ENCODE measurements around the gene PRPS1.
"Not testable (repeated sequence)": the region's sequence is repeated elsewhere in the genome, so short reads cannot be mapped to it uniquely, and the experiment has no call there.

Gene PRPS1

GRCh38 chrX:107627838-107628661 is at the start of gene PRPS1:
Gene PRPS1 (plus strand): TSS chrX:107628510. CDS start chrX:107628629, 119 bp downstream.
- in situ Hi-C loops (cut with MboI; ENCODE audit: low pct_unique_long_range_greater_than_20kb, low sequenced_read_pairs): no loop called here
- peak; percentile 99 for DNase-seq

DNA sequence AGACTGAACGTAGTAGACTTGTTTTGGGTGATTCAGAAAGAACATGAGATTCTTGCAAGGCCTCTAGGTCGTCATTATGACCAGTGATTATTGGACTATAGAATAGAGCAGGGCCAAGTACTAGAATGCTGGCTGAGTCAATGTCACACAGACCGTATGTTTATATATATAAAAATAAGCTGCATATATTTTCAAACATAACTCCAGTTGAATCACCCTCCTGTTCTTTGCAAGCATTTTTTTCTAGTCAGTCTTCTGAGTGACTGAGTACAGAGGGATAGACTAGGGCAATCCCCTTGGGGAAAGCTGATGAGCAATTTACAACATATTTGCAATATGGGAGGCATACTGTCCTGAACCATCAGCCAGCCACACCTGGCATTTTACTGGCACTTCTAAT is 48.4 kb upstream of the PRPS1 start:
- DNase-seq: no peak
- in situ Hi-C loops (cut with MboI; ENCODE audit: low pct_unique_long_range_greater_than_20kb, low sequenced_read_pairs): no loop called here

DNA sequence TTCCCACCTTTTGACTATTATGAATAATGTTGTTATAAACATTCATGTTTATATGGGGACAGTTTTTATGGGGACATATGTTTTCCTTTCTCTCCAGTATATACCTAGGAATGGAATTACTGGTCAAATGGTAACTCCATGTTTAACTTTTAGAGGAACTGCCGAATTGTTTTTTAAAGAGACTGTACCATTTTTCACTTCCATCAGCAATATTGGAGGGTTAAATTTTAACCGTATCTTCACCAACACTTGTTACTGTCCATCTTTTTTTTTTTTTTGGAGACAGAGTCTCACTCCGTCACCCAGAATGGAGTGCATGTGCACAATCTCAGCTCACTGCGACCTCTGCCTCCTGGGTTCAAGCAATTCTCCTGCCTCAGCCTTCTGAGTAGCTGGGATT is 46.4 kb upstream of the PRPS1 start:
- in situ Hi-C loops (cut with MboI; ENCODE audit: low pct_unique_long_range_greater_than_20kb, low sequenced_read_pairs): no loop called here
- no peak for DNase-seq

DNA sequence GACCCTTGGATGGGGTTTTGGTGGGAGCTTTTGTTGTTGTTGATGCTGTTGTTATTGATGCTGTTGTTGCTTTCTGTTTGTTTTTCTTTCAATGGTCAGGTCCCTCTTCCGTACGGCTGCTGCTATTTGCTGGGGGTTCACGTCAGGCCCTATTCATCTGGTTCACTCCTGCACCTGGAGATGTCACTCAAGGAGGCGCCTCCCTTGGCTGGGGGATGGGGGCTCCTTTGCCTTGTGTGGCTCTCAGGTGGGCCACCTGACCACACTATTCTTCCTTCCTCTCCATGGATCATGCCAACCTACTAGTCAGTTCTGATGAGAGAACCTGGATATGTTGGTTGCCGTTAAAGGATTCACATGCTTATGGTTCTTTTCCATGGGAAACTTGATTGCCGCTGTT is 39.1 kb upstream of the PRPS1 start:
- in situ Hi-C loops (cut with MboI; ENCODE audit: low pct_unique_long_range_greater_than_20kb, low sequenced_read_pairs): no loop called here

GRCh38 chrX:107596651-107597050 is 31.7 kb upstream of the PRPS1 start:
- in situ Hi-C loops (cut with MboI; ENCODE audit: low pct_unique_long_range_greater_than_20kb, low sequenced_read_pairs): no loop called here
- DNase-seq: no peak

More for the DNA sequence above, 39.1 kb upstream of the PRPS1 start:
- no peak for DNase-seq

GRCh38 chrX:107597264-107597663 is 31.0 kb upstream of the PRPS1 start:
- in situ Hi-C loops (cut with MboI; ENCODE audit: low pct_unique_long_range_greater_than_20kb, low sequenced_read_pairs): no loop called here
- DNase-seq: no peak

DNA sequence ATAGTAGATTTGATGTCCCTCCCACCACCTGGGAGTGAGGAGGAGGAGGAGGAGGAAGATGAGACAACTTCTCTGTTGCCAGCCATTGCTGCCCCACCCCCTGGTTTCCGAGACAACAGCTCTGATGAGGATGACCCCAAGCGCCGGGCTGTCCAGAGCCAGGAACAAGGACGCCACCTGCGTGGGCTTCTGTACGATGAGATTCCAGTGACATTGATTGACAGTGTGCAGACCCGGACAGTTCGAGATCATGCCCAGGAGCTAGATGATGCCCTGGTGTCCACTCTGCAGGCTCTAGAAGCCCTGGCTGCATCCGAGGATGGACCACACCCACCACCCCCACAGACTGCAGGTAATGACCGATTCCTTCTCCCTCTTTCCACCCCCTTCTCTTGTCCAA is 30.5 kb upstream of the PRPS1 start:
- in situ Hi-C loops (cut with MboI; ENCODE audit: low pct_unique_long_range_greater_than_20kb, low sequenced_read_pairs): no loop called here
- DNase-seq: no peak

- DNase-seq: no peak
- in situ Hi-C loops (cut with MboI; ENCODE audit: low pct_unique_long_range_greater_than_20kb, low sequenced_read_pairs): no loop called here
Observed at GRCh38 chrX:107599450-107599861, 28.9 kb upstream of the PRPS1 start.

DNA sequence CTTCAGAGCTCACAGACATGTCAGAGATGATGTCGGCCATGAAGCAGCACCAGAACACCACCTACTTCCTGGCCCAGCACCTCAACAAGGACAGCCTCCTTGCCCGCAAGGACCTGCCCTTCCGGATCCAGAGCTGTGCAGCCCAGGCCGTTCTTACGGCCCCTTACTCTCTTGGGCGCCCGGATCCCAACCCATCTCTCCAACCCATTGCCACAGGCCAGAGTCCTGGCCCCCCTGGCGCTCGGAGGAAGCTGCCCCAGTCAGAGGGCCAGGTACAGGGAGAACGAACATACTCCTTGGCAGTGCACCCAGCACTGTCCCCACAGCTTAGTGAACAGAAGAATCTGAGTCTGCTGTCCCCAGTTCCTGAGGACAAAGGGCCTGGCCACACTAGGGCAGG is 27.9 kb upstream of the PRPS1 start:
- in situ Hi-C loops (cut with MboI; ENCODE audit: low pct_unique_long_range_greater_than_20kb, low sequenced_read_pairs): no loop called here
- no peak for DNase-seq

DNA sequence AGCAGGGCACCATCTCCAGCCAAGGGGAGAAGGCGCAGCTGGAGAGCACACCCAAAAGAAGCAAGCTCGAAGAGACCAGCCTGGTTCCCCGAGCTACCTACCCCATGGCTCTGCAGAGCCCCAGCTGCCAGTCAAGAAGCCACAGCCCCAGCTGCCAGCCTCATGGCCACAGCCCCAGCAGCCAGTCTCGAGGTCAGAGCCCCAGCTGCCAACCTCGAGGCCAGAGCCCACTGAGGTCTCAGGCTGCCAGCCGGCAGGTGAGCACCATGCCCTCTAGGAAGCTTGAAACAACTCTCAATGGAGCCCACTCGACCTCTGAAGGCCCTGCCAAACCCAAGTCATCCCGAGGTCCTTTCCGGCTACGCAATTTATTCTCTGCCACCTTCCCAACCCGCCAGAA is 27.0 kb upstream of the PRPS1 start:
- in situ Hi-C loops (cut with MboI; ENCODE audit: low pct_unique_long_range_greater_than_20kb, low sequenced_read_pairs): no loop called here
- DNase-seq: no peak

DNA sequence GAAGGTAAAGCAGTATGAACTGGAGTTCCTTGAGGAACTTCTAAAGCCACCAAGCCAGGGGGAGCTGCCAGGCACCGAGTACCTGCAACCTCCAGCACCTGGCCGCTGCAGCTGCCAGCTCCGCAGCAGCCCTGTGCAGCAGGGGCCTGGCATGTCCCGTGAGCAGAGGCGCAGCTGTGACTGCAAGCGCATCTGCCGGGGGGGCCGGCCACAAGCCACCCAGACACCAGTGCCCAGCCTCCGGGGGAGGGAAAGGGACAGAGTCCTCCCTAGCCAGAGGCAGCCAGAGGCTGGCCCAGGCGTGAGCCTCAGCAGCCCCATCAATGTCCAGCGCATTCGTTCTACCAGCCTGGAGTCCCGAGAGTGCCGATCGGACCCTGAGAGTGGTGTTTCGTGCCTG is 26.6 kb upstream of the PRPS1 start:
- in situ Hi-C loops (cut with MboI; ENCODE audit: low pct_unique_long_range_greater_than_20kb, low sequenced_read_pairs): no loop called here
- DNase-seq: no peak

DNA sequence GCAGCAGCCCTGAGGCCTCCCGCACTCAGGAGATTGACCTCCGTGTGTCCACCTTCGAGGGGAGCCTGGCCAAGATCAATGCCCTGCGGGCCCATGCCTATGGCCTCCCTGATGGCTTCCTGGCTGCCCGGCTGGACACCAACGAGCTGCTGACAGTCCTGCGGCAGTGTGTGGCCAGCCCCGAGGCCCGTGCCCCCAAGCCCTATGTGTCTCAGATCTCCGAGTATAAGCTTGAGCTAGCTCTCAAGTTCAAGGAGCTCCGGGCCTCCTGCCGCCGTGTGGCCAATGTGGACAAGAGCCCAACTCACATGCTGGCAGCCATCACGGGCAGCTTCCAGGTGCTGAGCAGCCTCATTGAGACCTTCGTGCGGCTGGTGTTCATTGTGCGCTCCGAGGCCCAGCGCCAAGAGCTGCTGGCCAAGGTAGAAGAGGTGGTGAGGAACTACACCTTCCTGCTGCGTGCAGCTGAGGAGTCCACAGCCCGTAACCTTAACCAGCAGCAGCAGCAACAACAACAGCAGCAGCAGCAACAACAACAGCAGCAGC is 25.5 kb upstream of the PRPS1 start:
- in situ Hi-C loops (cut with MboI; ENCODE audit: low pct_unique_long_range_greater_than_20kb, low sequenced_read_pairs): no loop called here
- DNase-seq: no peak

- DNase-seq: no peak
- in situ Hi-C loops (cut with MboI; ENCODE audit: low pct_unique_long_range_greater_than_20kb, low sequenced_read_pairs): no loop called here
Observed at GRCh38 chrX:107603429-107604159, 24.7 kb upstream of the PRPS1 start.

- in situ Hi-C loops (cut with MboI; ENCODE audit: low pct_unique_long_range_greater_than_20kb, low sequenced_read_pairs); DNase-seq: not testable (repeated sequence)
Observed at GRCh38 chrX:107609061-107609460, 19.2 kb upstream of the PRPS1 start.

GRCh38 chrX:107610667-107611066 is 17.6 kb upstream of the PRPS1 start:
- DNase-seq: peak; percentile 32
- in situ Hi-C loops (cut with MboI; ENCODE audit: low pct_unique_long_range_greater_than_20kb, low sequenced_read_pairs): no loop called here

- in situ Hi-C loops (cut with MboI; ENCODE audit: low pct_unique_long_range_greater_than_20kb, low sequenced_read_pairs): no loop called here
Observed at GRCh38 chrX:107619885-107620322, 8.4 kb upstream of the PRPS1 start.

DNA sequence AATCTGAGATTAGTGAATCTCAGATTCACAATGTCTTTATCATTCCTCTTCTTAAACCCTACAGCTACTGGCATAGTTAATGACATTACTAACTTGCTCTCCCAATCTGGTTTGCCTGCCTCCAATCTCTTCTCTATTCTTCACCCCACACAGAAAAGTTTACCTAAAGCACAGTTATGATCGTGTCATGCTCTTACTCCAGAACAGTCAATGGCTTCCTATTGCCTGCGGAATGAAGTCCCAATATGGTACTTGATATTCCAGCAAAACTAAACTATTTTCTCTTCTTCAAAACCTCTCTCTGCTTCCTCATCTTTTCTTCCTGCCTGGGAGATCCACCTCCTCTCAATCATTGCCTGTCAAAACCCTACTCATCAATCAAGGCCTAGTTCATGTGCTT is 3.4 kb upstream of the PRPS1 start:
- in situ Hi-C loops (cut with MboI; ENCODE audit: low pct_unique_long_range_greater_than_20kb, low sequenced_read_pairs): no loop called here
- no peak for DNase-seq

More at GRCh38 chrX:107619885-107620322, 8.4 kb upstream of the PRPS1 start:
- no peak for DNase-seq

- no peak for DNase-seq
- in situ Hi-C loops (cut with MboI; ENCODE audit: low pct_unique_long_range_greater_than_20kb, low sequenced_read_pairs): no loop called here
Observed at GRCh38 chrX:107625739-107626138, 2.6 kb upstream of the PRPS1 start.

DNA sequence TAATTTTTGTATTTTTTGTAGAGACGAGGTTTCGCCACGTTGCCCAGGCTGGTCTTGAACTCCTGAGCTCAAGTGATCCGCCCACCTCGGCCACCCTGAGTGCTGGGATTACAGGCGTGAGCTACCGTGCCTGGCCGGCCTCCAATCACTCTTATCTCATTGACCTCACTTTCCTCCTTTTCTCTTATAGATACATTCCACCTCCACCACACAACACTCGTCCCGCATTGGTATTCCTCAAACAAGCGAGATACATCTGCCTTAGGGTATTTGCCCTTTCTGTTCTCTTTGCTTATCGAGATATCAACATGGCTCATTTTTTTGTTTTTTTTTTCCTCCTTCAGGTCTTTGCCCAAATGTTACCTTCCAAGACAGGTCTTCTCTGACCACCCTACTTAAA is 1.8 kb upstream of the PRPS1 start:
- no peak for DNase-seq
- in situ Hi-C loops (cut with MboI; ENCODE audit: low pct_unique_long_range_greater_than_20kb, low sequenced_read_pairs): no loop called here

GRCh38 chrX:107626916-107627315 is 1.4 kb upstream of the PRPS1 start:
- no peak for DNase-seq
- in situ Hi-C loops (cut with MboI; ENCODE audit: low pct_unique_long_range_greater_than_20kb, low sequenced_read_pairs): no loop called here

Measured in KBM-7 (cell line).